GM06990 (cell line): ENCODE measurements around the gene DPF1.

Source experiments
- DNase-seq: peaks from one replicate; pipeline ENCODE4 v3.0.0-alpha.2; 2011; ENCODE audit not compliant: insufficient read length; ENCODE audit errors: extremely low read depth
- H3K27me3 ChIP-seq: replicated peaks from 2 replicates; pipeline ENCODE4 v1.6.0; 2011; ENCODE audit warnings: low read length; ENCODE audit not compliant: control insufficient read depth, insufficient read depth
- H3K36me3 ChIP-seq: 2 replicates; pipeline ENCODE4 v1.5.1; 2011; ENCODE audit warnings: low read length; ENCODE audit not compliant: control insufficient read depth, insufficient read depth
- H3K4me3 ChIP-seq: replicated peaks from 2 replicates; pipeline ENCODE4 v1.5.1; 2011; ENCODE audit warnings: low read depth, mild to moderate bottlenecking, control low read depth, low read length
- TF ChIP-seq, protein P1 (sequence below): IDR thresholded peaks from 2 replicates; pipeline ENCODE4 v1.5.1; 2011; ENCODE audit warnings: low read length, control low read depth, mild to moderate bottlenecking, inconsistent platforms; ENCODE audit not compliant: insufficient read depth, poor library complexity, severe bottlenecking

Gene DPF1

DNA sequence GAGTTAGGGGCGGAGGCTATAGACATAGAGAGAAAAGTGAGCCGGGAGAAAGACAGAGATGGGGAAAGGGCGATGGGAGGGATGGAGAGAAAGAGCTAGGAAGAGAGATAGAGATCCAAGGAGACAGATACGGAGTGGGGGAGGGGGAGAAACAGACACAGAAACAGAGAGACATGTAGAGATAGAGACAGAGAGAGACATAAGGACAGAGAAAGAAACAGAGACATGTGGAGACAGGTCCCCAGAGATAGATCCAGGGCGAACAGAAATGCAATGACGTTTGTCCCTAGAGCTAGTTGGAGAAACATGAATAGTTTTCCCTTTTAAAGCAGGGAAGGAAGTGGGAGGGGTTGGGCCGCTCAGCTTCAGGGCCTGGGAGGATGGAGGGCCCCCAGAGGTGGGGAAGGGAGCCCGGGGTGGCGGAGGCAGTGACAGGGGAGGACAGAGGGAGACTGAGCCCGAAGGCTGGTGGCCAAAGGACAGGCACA is 27.6 kb upstream of the DPF1 start:
- H3K4me3 ChIP-seq = no peak overlapping the region
- TF ChIP-seq, protein P1, sequence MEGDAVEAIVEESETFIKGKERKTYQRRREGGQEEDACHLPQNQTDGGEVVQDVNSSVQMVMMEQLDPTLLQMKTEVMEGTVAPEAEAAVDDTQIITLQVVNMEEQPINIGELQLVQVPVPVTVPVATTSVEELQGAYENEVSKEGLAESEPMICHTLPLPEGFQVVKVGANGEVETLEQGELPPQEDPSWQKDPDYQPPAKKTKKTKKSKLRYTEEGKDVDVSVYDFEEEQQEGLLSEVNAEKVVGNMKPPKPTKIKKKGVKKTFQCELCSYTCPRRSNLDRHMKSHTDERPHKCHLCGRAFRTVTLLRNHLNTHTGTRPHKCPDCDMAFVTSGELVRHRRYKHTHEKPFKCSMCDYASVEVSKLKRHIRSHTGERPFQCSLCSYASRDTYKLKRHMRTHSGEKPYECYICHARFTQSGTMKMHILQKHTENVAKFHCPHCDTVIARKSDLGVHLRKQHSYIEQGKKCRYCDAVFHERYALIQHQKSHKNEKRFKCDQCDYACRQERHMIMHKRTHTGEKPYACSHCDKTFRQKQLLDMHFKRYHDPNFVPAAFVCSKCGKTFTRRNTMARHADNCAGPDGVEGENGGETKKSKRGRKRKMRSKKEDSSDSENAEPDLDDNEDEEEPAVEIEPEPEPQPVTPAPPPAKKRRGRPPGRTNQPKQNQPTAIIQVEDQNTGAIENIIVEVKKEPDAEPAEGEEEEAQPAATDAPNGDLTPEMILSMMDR = no peak
- H3K27me3 ChIP-seq = no peaks in the 10 kb centered on the region
- no peak for DNase-seq
- no peaks in the 10 kb centered on the region for H3K36me3 ChIP-seq

DNA sequence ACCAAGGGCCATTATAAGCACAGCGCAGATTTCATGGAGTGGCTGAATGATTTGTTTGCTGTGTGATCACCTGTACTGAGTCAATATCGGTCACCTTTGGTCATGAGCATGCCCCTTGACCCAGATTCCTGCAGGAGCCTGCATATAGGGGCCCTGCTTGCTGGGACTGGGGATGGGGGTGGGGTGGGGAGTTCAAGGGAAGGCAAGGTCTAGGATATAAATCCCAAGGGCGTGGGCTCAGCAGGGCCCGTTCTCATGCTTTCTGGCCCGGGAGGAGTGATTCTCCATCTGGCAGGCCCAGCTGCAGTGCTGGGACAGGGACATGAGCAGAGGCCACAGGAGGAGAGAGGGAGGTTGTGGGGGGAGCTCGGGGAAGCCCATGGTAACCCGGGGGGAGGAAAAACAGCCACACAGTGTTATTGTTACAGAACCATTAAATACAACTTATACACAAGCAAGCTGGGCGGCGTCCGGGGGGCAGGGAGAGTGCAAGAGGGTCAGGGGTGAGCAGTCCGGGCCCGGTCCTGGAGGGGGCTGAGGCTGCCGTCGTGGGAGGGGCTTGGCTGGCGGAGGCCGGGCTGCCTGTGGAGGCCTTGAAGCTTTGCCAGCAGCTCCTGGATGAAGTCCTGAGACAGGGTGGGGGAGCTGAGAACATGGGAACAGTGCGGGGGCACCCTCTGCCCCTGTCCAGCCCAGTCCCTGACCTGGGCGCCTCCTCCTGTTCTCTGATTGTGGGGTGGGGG is 27.0 kb upstream of the DPF1 start:
- H3K27me3 ChIP-seq = no peaks in the 10 kb centered on the region
- H3K36me3 ChIP-seq = no peaks in the 10 kb centered on the region
- TF ChIP-seq, protein P1 = no peak
- no peak for DNase-seq
- H3K4me3 ChIP-seq = no peak overlapping the region

- Histone ChIP-seq H3K36me3 (no peaks in the 10 kb centered on the region), H3K27me3 (no peaks in the 10 kb centered on the region), H3K4me3 (no peak overlapping the region)
- TF ChIP-seq, protein P1 = no peak
- DNase-seq = no peak
Measured at GRCh38 chr19:38250428-38250820, 26.4 kb upstream of the DPF1 start.

DNA sequence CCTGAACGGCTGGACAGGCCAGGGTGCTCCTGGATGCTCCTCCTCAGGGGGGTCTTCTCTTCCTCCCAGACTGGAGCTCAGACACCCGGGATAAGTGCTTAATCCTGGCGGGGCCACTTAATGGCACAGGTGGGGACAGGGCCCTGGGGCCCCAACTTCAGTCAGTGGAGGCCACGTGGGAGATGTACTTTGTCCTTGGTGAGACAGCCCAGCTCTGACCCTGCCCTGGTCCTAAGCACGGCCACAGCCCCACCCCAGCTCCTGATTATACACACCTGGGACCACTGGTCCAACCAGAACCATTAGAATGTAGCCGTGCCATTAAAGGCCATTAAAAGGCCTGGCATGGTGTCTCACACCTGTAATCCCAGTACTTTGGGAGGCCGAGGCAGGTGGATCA is 24.4 kb upstream of the DPF1 start:
- Histone ChIP-seq H3K27me3 (no peaks in the 10 kb centered on the region), H3K36me3 (no peaks in the 10 kb centered on the region), H3K4me3 (no peak overlapping the region)
- TF ChIP-seq, protein P1 = no peak
- DNase-seq = no peak

DNA sequence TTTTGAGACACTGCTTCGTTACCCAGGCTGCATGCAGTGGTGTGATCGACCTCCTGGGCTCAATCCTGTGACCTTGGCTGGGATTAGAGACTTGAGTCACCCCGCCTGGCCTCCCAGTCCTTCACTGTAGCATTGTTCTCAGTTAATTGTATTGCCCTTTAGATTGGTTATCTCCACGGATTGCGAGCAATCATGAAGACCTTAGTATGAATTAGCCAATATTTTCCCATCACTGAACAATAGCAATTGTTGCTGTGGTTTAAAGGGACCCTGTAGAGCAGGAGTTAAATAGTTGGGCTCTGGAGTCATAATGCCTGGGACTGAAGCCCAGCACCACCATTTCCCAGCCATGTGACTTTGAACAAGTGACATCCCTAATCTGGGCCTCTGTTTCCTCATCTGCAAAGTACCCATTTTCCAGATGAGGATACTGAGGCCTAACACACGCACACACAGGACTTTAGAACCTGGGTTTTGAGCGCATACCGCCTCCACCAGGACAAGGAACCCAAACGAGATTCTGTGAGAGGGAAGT is 23.8 kb upstream of the DPF1 start:
- Histone ChIP-seq H3K36me3 (no peaks in the 10 kb centered on the region), H3K4me3 (no peak overlapping the region), H3K27me3 (no peaks in the 10 kb centered on the region)
- TF ChIP-seq, protein P1 = no peak
- no peak for DNase-seq
